HG03039 (cell line): ENCODE results near the gene MEX3A.
"Not testable (repeated sequence)": the region's sequence is repeated elsewhere in the genome, so short reads cannot be mapped to it uniquely, and the experiment has no call there.

Experiments
- ATAC-seq: cut with Tn5 transposase; IDR thresholded peaks from one replicate; pipeline ENCODE4 v1.9.1; 2021; ENCODE audit warnings: mild to moderate bottlenecking, moderate library complexity; ENCODE audit not compliant: unreplicated experiment

The MEX3A gene

GRCh38 chr1:156118177-156118868 lies 36.1 kb upstream of the MEX3A start:
- no peak for ATAC-seq

- ATAC-seq = no peak
These were observed 35.3 kb upstream of the MEX3A start for GRCh38 chr1:156117414-156118176.

- ATAC-seq = not testable (repeated sequence)
These were observed 34.5 kb upstream of the MEX3A start for GRCh38 chr1:156116731-156117130.

- no peak for ATAC-seq
These were observed 33.5 kb upstream of the MEX3A start for GRCh38 chr1:156115514-156116374.

GRCh38 chr1:156114919-156115513 lies 32.8 kb upstream of the MEX3A start:
- peak; percentile 3 for ATAC-seq

GRCh38 chr1:156114101-156114918 lies 32.0 kb upstream of the MEX3A start, which contains the start of gene LMNA:
TSS of gene LMNA (plus strand) at chr1:156114711. CDS start at chr1:156114919, 208 bp downstream.
- ATAC-seq = peak; percentile 57

GRCh38 chr1:156113282-156113950 lies 31.2 kb upstream of the MEX3A start:
- no peak for ATAC-seq

- ATAC-seq = no peak
These were observed 30.2 kb upstream of the MEX3A start for GRCh38 chr1:156112276-156113137.

GRCh38 chr1:156111355-156111962 lies 29.2 kb upstream of the MEX3A start:
- ATAC-seq = no peak

- no peak for ATAC-seq
These were observed 28.0 kb upstream of the MEX3A start for GRCh38 chr1:156110252-156110651.

- no peak for ATAC-seq
These were observed 26.5 kb upstream of the MEX3A start for GRCh38 chr1:156108664-156109241.

GRCh38 chr1:156108057-156108456 lies 25.8 kb upstream of the MEX3A start:
- ATAC-seq = no peak

GRCh38 chr1:156106624-156107488 lies 24.6 kb upstream of the MEX3A start:
- ATAC-seq = no peak

GRCh38 chr1:156104861-156105832 lies 22.9 kb upstream of the MEX3A start:
- ATAC-seq = no peak

GRCh38 chr1:156104065-156104810 lies 22.0 kb upstream of the MEX3A start:
- ATAC-seq = no peak
